ENCODE data around the gene PTPRC. TPM values are rescaled to one million over a fixed set of nuclear protein-coding genes. Genes with fewer than 3 reads are reported as not detected.

The PTPRC gene
- total RNA-seq, 6 experiments from 2014 or later = 5.1 to 55.7 (median 13.2) TPM

DNA sequence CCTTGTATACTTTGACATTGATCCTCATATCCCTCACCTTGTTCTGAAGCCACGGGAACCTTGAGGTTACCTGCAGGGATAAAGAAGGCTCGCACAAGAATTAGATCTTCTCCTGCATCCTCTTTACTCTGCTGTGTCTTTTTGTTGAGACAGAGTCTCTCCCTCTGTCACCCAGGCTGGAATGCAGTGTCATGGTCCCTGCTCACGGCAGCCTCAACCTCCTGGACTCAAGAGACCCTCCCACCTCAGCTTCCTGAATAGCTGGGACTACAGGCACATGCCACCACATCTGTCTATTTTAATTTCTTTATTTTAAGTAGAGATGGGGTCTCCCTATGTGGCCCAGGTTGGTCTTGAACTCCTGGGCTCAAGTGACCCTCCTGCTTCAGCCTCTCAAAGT, 134.7 kb downstream of the PTPRC start:
- H3K36me3 ChIP-seq = no peaks in the 10 kb centered on the region
- DNase-seq = no peak
- TF ChIP-seq, protein P1, sequence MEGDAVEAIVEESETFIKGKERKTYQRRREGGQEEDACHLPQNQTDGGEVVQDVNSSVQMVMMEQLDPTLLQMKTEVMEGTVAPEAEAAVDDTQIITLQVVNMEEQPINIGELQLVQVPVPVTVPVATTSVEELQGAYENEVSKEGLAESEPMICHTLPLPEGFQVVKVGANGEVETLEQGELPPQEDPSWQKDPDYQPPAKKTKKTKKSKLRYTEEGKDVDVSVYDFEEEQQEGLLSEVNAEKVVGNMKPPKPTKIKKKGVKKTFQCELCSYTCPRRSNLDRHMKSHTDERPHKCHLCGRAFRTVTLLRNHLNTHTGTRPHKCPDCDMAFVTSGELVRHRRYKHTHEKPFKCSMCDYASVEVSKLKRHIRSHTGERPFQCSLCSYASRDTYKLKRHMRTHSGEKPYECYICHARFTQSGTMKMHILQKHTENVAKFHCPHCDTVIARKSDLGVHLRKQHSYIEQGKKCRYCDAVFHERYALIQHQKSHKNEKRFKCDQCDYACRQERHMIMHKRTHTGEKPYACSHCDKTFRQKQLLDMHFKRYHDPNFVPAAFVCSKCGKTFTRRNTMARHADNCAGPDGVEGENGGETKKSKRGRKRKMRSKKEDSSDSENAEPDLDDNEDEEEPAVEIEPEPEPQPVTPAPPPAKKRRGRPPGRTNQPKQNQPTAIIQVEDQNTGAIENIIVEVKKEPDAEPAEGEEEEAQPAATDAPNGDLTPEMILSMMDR (IDR thresholded peaks at IDR 0.05) = no peak
- no peak for TF ChIP-seq POLR2A (IDR thresholded peaks at IDR 0.05)
- intact Hi-C loops (cut with DNase I) = no loop called here
- no peaks in the 10 kb centered on the region for H3K4me1 ChIP-seq
- no peak overlapping the region for H3K4me3 ChIP-seq
- no peaks in the 10 kb centered on the region for H3K9me3 ChIP-seq
- no peak for ATAC-seq
- no peaks in the 10 kb centered on the region for H3K27me3 ChIP-seq
- 68% methylated on average over 3 of the region's 3 CpGs for WGBS (ENCODE audit: insufficient coverage, low coverage, low lambda C conversion rate, missing lambda C conversion rate)
- no peak overlapping the region for H3K27ac ChIP-seq

DNA sequence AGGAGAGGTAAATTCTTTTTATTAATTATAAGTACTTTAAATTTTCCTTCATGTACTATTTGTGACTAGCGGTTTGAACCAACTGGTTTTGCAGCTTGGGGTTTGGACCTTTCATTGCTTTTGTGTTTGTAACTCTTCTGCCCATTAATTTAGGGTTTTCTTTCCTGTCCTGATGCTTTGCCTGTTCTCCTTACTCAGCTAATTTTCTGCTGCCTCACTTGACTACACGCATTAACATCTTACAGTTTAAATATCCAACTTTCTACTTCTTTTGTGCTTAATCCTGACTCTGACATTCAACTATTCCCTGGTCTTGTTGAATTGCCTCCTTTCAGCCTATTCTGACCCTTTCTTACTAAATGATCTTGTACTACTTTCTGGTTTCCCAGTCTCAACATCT, 135.6 kb downstream of the PTPRC start:
- TF ChIP-seq, protein P1 (IDR thresholded peaks at IDR 0.05) = no peak
- no peak for TF ChIP-seq POLR2A (IDR thresholded peaks at IDR 0.05)
- intact Hi-C loops (cut with DNase I) = no loop called here
- Histone ChIP-seq H3K27ac (no peak overlapping the region), H3K4me1 (no peaks in the 10 kb centered on the region), H3K4me3 (no peak overlapping the region), H3K27me3 (no peaks in the 10 kb centered on the region), H3K36me3 (no peaks in the 10 kb centered on the region), H3K9me3 (no peaks in the 10 kb centered on the region)
- no peak for ATAC-seq
- WGBS (ENCODE audit: insufficient coverage, low coverage, low lambda C conversion rate, missing lambda C conversion rate) = 65% methylated on average over 2 of the region's 2 CpGs
- no peak for DNase-seq

DNA sequence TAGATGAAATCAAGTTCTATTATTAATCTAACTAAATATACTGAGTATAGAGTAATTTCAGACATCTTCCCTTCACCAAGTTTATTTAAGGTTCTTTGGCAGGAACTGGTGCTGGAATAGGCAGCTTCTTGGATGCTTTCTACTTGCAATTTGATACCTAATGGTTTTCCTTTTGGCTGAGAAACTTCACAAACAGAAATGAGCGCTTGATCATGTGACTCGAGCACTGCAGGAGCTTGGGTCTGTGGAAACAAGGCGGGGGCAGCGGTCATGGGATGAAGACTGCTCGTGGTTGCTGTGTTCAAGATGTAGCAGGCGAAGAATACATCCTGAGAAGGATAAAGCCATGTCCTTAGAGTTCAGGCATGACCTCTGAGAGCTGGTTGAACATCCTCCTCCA, 136.8 kb downstream of the PTPRC start:
- TF ChIP-seq, protein P1 (IDR thresholded peaks at IDR 0.05) = no peak
- no peak for TF ChIP-seq POLR2A (IDR thresholded peaks at IDR 0.05)
- 74% methylated on average over 6 of the region's 6 CpGs for WGBS (ENCODE audit: insufficient coverage, low coverage, low lambda C conversion rate, missing lambda C conversion rate)
- no peaks in the 10 kb centered on the region for H3K4me1 ChIP-seq
- no peak overlapping the region for H3K4me3 ChIP-seq
- DNase-seq = no peak
- H3K36me3 ChIP-seq = no peaks in the 10 kb centered on the region
- intact Hi-C loops (cut with DNase I) = no loop called here
- peak overlapping the region in 1 of 3 donors; percentile 9 for H3K27ac ChIP-seq
- no peaks in the 10 kb centered on the region for H3K27me3 ChIP-seq
- ATAC-seq = no peak
- H3K9me3 ChIP-seq = no peaks in the 10 kb centered on the region

DNA sequence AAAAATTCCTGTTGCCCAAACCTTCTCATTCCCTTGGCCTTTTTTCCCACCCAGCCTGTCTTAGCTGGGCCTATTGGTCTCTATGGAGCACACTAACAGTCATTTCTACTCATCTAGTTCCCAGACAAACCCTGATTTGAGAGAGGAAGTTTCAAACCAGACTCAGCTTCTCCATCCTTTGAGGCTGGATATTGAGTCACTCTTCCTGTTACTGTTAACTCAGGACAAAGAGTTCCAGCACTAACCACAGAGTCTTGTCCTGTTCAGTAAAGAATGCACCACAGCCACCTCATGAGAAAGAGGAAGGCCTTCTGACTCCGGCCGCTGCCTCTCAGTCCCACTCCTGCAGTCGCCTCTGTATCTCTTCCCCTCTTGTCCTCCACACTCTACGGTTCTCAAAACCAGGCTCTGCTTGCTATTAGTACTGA, 137.8 kb downstream of the PTPRC start:
- 48% methylated on average over 4 of the region's 4 CpGs for WGBS (ENCODE audit: insufficient coverage, low coverage, low lambda C conversion rate, missing lambda C conversion rate)
- H3K36me3 ChIP-seq = no peaks in the 10 kb centered on the region
- peak overlapping the region in 1 of 3 donors; percentile 9 for H3K27ac ChIP-seq
- no peak for TF ChIP-seq POLR2A (IDR thresholded peaks at IDR 0.05)
- TF ChIP-seq, protein P1 (IDR thresholded peaks at IDR 0.05) = no peak
- peak; percentile 75 to 93 (median 91) for ATAC-seq
- intact Hi-C loops (cut with DNase I) = no loop called here
- no peaks in the 10 kb centered on the region for H3K9me3 ChIP-seq
- DNase-seq = peak in 2 of 3 donors; percentile 37 to 62
- no peaks in the 10 kb centered on the region for H3K4me1 ChIP-seq
- no peaks in the 10 kb centered on the region for H3K27me3 ChIP-seq
- no peak overlapping the region for H3K4me3 ChIP-seq

DNA sequence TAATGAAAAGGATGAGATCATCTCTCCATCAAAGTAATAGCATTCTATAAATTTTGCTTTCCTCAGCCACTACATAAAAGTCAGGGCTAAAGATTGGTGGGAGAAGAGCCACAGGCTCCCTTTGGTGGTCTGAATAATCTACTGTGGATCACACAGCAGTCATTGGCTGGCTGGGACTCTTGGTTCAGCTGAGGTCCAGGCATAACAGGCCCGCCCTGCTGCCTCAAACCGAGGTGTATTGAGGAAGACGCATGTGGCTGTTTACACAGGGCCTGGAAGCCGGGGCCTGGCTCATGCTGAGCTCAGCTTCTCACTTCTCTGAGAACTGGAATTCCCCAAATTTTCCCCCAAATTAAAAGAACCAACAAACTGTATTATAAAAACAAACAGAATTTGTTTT, 139.2 kb downstream of the PTPRC start:
- Histone ChIP-seq H3K4me1 (no peaks in the 10 kb centered on the region), H3K27ac (no peak overlapping the region), H3K4me3 (no peak overlapping the region), H3K9me3 (no peaks in the 10 kb centered on the region), H3K36me3 (no peaks in the 10 kb centered on the region), H3K27me3 (no peaks in the 10 kb centered on the region)
- peak in 2 of 3 donors; percentile 32 to 53 for DNase-seq
- ATAC-seq = peak in 3 of 4 donors; percentile 47 to 55 (median 48)
- no peak for TF ChIP-seq POLR2A (IDR thresholded peaks at IDR 0.05)
- TF ChIP-seq, protein P1 (IDR thresholded peaks at IDR 0.05) = no peak
- intact Hi-C loops (cut with DNase I) = no loop called here
- WGBS (ENCODE audit: insufficient coverage, low coverage, low lambda C conversion rate, missing lambda C conversion rate) = 45% methylated on average over 3 of the region's 4 CpGs
